22Rv1 (cell line): ENCODE data around the gene ERICH6B.

ENCODE experiments used
- ZFX ChIP-seq: fragments of 450-650 bp; IDR thresholded peaks from 2 replicates; pipeline ENCODE4 v1.6.1; 2017; ENCODE audit warnings: antibody characterized with exemption, borderline replicate concordance
- TF ChIP-seq, protein P1 (sequence below): fragments of 450-650 bp; IDR thresholded peaks from 2 replicates; pipeline ENCODE4 v1.5.1; 2017; ENCODE audit warnings: mild to moderate bottlenecking

DNA sequence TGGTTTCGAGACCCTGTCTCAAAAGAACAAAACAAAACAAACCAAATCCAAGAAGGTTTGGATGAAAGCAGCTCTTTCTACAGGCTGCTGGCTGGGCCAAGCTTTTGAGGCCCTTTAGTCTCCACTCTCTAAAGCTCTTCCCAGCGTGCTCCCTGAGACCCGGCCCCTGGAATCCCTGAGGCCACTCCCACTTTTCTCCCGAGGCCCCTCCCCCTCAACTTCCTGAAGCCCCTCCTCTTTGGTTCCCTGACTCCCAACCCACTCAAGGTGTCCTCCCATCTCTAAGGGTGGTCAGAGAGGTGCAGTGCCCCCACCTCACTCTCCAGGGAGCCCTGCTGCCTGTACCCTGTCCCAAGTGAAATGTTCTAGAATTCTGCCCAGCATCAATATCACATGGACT, 10.6 kb downstream of the ERICH6B start:
- TF ChIP-seq ZFX: no peak
- TF ChIP-seq, protein P1, sequence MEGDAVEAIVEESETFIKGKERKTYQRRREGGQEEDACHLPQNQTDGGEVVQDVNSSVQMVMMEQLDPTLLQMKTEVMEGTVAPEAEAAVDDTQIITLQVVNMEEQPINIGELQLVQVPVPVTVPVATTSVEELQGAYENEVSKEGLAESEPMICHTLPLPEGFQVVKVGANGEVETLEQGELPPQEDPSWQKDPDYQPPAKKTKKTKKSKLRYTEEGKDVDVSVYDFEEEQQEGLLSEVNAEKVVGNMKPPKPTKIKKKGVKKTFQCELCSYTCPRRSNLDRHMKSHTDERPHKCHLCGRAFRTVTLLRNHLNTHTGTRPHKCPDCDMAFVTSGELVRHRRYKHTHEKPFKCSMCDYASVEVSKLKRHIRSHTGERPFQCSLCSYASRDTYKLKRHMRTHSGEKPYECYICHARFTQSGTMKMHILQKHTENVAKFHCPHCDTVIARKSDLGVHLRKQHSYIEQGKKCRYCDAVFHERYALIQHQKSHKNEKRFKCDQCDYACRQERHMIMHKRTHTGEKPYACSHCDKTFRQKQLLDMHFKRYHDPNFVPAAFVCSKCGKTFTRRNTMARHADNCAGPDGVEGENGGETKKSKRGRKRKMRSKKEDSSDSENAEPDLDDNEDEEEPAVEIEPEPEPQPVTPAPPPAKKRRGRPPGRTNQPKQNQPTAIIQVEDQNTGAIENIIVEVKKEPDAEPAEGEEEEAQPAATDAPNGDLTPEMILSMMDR: no peak
